ENCODE results near the gene DCHS1.

DCHS1 gene

DNA sequence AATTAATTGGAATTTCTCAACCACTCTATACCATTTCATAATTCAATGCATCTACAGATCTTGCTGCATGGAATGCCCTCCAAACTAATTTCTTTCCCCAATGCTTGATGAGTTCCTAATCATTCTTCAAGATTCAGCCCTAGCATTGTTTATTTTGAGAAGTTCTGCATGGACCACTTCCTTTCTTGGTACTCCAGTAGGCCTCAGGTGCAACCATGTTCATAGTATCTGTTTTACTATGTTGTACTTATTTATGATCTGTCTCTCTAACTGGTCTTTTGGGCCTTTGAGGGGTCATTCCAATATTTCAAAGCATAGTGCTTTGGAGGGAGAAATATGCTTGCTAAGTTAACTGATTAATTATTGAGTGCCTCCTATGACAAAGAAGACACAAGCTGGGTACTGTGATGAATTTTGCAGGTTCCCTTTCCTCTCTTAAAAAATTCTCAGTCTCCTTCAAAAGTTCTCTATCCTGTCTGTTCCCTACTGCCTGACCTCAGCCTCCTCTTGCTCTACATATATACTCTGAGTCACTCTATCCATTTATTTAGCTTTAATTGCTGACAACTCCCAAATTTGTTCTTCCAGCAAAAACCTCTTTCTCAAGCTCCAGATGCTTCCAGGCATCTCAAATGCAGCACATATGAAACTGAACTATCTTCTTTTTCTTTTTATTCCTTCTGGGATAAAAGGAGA, 18.1 kb upstream of the DCHS1 start:
- no peak for DNase-seq

DNA sequence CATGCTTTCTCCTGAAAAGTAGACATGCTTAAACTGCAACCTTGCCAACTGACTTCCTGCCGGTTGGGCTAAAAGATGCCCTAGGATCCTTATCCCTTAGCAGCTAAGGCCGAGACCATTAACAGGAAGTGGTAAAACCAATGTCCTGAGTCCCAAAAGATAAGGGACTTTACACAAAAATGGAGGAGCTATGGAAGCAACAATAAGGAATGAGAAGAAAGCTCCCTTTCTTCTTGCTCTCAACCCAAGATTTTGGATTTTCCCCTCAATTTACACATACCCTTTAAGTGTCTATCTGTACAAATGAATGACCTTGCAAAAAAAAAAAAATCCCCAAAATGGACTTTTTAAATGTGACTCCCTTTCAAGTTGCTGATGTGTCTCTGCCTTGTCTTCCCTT, 16.4 kb upstream of the DCHS1 start:
- DNase-seq, result no peak

DNA sequence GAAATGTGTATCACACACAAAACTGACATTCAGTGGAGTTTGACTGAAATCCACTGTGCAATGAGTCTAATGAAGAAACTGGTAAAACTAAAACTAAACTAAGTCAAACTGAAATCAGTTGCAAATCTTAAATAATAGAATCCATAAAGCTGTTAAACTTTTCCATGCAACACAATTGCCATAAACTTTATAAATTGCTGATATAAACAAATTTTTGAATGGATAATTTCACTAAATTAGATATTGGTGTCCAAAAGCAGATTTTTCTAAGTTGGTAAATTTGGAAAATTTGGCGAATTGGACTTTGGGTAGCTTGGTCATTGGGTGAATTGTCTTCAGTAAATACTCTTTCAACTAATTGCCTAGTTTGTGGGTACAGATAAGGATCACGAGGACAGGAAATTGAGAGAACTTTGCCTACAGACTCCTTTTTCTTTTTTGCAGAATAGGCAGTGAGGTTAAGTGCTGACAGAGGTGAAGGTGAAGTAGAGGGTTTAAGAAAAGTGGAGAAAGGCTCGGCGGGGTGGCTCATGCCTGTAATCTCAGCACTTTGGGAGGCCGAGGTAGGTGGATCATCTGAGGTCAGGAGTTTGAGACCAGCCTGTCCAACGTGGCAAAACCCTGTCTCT, 14.7 kb upstream of the DCHS1 start:
- DNase-seq, result no peak

GRCh38 chr11:6667733-6668374, 12.2 kb upstream of the DCHS1 start:
- DNase-seq, result peak; percentile 28

DNA sequence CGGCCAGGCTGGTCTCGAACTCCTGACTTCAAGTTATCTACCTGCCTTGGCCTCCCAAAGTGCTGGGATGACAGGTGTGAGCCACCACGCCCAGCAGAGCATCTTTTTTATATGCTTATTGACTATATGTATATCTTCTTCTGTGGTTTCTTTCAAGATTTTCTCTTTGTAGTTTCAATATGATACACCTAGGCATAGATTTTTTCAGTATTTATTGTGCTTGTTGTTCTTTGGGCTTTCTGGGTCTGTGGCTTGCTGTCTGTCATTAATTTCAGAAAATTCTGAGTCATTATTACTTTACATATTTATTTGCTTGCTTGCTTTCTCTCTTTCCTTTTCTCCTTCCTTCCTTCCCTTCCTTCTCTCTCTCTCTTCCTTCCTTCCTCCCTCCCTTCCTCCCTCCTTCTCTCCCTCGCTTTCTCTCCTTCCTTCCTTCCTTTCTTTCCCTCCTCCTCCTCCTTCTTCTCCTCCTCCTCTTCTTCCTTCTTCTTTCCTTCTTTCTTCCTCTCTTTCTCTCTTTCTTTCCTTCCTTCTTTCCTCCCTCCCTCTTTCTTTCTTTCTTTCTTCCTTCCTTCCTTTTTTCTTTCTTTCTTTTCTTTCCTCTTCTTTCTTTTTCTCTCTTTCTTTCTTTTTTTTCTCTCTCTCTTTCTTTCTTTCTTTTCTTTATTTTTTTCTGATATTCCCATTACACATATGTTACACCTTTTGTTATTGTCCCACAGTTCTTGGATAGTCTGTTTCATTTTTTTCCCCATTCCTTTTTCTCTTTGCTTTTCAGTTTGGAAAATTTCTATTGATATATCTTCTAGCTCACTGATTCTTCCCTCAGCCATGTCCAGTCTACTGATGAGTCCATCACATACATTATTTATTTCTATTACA, 10.9 kb upstream of the DCHS1 start:
- DNase-seq, result no peak

- no peak for DNase-seq
Measured at GRCh38 chr11:6664551-6664950, 8.9 kb upstream of the DCHS1 start.

- DNase-seq, result no peak
Measured at GRCh38 chr11:6663794-6664469, 8.3 kb upstream of the DCHS1 start.

DNA sequence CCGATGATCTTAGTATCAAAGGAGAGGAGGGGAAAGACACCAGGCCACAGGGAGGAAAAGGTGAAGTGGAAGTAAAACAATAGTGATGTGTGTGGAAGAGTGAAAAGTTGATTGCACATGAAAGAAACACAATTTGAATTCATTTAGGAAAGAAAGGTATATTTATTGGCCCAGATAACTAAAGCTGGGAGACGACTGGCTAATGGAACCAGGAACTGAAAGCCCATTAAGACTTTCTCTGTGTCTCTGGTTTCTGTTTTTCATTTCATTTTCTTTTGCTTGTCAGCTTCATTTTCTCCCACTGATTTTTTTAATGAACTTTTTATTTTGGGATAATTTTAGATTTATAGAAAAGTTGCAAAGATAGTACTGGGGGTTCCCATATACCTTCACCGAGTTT, 5.1 kb upstream of the DCHS1 start:
- no peak for DNase-seq

- no peak for DNase-seq
Measured at GRCh38 chr11:6658647-6659046, 3.0 kb upstream of the DCHS1 start.

DNA sequence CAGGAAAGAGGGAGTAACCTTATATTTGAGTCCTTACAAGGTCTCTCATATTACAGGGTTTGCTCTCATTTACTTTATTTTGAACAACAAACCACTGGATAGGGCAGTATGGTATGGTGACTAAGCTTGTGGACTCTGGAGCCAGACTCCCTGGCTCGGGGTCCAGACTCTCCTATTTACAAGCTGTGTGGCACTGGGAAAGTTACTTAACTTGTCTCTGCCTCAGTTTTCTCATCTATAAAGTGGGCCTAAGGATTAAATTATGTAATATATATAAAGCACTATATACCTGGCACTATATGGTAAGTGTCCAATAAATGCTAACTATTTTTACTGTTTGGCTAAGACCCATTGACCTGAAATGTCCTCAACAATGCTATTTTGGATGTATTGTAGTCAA, 1.7 kb upstream of the DCHS1 start:
- no peak for DNase-seq

DNA sequence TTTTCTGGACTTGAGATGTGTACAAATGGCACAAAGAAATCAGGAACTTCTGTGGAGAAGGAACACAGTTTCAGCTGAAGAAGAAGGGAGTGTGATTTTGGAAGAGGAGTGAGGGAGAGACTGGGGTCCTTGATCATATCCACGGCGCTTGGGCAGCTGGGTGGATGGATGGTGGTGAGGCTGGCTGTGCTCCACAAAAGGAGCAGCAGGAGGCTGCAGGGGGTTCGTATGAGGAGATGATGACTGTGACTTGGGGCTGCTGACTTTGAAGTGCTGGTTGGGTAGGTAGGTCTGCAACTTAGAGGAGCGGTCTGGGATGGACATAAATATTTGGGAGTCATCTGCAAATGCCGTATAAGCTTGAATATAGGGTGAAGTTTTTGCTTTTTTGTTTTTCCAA, 1.3 kb upstream of the DCHS1 start:
- DNase-seq, result no peak

DNA sequence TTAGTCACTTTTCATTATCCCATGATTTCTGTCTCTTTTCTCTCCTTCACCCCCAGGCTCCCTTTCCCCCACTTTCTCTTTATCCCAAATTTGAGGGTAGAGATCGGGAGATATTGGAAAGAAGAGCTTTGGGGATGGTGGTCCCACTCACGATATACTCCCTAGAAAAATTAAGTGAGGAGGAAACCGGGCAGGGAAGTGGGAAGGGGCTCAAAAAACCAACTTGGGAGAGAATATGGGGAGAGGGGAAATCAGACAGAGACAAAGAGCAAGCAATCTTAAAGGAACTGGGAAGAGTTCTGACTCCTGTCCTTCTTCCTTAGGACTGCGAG, 941 bp upstream of the DCHS1 start:
- no peak for DNase-seq

DNA sequence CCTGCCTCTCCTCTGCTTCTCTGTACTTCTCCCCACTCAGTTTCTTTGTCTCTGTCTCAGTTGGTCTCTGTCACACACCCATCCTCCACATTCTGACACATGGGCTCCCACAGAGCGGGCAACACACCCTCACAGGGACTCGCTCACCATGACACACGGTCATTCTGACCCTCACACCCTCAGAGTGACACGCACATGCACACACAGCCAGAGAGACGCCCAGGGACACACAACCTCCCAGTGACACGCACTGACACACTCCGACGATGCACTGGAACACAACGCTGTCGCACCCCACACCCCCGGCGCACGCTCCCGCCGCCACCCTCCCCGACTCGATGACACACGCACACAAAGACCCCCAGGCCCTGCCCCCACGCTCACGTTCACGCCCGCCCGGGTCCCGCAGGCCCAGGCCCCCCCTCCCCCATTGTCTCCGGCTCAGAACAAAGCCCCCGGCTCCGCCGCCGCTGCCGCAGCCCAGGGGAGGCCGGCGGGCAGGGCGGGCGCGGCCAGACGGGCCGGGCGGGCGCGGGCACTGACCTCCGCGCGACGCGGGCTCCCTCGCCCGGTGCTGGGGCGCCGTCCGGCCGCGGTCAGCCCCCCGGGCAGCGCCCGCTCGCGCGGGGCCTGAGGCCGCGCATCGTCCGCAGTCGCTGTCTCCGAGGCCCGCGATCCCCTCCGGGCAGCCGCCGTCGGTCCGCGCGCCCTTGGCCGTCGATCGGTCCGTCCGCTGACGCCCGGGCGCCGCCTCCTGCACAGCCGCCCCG, 404 bp downstream of the DCHS1 start:
- peak; percentile 37 for DNase-seq

DNA sequence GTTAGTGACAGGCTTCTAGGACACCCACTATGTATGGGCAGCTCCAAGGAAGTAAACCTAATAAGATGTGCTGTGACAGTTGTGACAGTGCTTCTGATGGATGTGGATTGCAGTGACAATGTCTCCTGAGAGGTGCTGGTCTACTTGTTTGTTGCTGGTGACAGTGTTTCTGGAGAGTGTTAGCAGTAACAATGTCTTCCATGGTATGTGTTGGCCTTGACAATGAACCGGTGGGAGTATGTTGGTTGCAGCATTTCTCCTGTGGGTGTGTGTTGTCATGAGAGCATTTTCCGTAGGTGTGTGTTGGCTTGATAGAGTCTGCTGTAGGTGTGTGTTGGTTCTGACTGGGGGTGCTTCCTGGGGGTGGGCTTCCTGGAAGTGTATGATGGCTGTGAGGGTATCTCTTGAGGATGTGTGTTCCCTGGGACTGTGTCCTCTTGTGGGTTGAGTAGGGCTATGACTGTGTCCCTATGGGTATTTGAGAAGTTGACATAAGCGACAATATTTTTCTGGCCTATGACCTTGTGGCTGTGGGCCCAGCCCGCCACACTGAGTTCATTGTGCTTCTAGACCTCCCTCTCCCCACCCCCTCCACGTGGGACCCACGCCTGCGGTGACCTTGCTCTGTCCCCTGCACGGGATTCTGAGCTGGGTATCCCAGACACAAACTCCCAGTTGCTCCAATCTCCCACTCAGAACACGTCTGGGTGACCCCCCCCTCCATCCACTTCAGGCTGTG, 1.2 kb downstream of the DCHS1 start:
- no peak for DNase-seq

DNA sequence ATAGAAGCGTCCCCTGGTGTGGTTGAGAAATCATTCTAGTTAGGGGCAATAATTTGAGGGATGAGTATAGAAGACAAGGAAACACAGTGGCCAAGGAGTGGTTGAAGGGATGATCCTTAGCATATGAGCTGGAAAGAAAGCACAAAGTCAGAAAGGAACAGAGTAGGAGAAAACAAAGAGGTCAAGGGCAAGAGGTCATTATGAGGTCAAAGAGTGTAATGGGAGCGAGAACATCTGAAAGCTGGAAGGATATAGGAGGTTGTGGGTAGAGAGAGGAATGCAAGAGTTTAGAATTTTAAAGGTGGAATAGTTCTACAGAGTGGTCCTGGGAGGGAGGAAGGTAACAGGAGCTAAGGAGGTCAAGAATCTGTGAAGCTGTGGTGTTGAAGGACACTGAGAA, 2.0 kb downstream of the DCHS1 start:
- no peak for DNase-seq

- DNase-seq, result no peak
Measured at GRCh38 chr11:6653097-6653496, 2.5 kb downstream of the DCHS1 start.

GRCh38 chr11:6652182-6652581, 3.4 kb downstream of the DCHS1 start:
- DNase-seq, result no peak

DNA sequence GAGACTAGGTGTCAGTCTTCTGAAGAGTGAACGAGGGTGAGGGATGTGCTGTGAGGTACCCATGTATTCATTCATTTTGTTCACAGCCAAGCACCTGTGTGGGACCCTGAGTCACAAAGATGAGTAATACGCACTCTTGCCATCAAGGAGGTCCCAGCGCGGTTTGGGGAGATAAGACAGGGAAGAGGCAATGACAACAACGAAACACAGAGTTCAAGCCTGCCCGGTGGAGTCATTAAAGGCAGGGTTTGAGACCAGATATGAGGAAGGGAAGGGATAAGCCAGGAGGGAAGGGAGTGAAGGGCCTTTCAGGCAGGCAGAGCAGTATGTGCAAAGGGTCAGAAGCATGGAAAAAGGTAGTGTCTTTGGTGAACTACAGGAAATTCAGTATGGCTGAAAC, 4.6 kb downstream of the DCHS1 start:
- no peak for DNase-seq

- no peak for DNase-seq
Measured at GRCh38 chr11:6650104-6650503, 5.5 kb downstream of the DCHS1 start.

DNA sequence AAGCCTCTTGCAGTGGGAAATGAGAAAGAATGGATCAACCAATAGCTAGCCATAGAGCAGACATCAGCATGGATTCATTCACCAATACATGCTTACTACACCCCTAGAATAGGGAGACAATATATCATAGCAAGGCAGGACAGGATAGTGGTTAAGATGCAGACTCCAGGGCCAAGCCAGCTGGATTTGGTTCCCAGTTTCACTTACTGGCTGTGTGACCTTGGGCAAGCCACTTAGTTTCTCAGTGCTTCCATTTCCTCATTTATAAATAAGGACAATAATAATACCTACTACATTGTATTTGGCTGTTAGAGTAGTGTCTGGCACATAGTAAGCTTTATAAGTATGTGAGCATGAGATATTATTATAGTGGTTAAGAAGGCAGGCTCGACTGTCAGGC, 7.1 kb downstream of the DCHS1 start:
- DNase-seq, result no peak

DNA sequence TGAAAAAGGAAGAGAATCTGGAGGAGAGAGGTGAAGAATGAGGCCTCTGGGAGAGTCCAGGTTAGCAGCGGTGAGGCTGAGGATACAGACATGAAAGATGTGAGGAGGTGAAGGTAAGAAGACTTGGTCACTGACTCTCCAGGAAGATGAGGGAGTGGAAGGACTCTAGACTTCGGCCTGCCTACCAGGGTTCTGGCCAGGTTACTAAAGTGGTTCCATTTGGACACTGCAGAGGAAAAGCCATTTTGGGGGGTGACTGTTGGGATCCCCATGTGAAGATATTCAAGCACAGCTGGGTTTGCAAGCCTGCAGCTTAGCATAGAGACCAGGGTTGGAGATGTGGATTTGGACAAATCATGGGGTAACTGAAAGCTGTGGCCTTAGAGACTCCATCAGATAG, 7.8 kb downstream of the DCHS1 start:
- DNase-seq, result no peak

All from activated naive CD4-positive, alpha-beta T cell treated with Interleukin-2 at 50 U/mL for 16 hours (primary cell).